Spleen (tissue), 11 donors: ENCODE results near the gene PIH1D1. TPM values are rescaled to one million over a fixed set of nuclear protein-coding genes. Genes with fewer than 3 reads are reported as not detected.

Source experiments
- DNase-seq: peaks from one replicate; pipeline ENCODE4 v3.0.0-alpha.2; 2020
- H3K27ac ChIP-seq, 8 donors: fragments of 200-600 bp; sonication (generic) in 7 of 8; 1 replicate in 4 of 8; 2 replicates in 4 of 8; pipeline versions ENCODE4 v1.5.0 to v1.8.0; 2016 to 2021; ENCODE audit warnings: inconsistent platforms in 4 of 8, mild to moderate bottlenecking in 4 of 8, moderate library complexity in 1 of 8
- H3K27me3 ChIP-seq, 7 donors: fragments of 200-600 bp; sonication (generic) in 6 of 7; replicated peaks in 1 of 7; 1 replicate in 4 of 7; 2 replicates in 3 of 7; pipeline versions ENCODE4 v1.5.0 to v1.8.0; 2016 to 2021; ENCODE audit warnings: inconsistent platforms in 3 of 7, mild to moderate bottlenecking in 1 of 7
- H3K36me3 ChIP-seq, 6 donors: fragments of 200-600 bp; sonication (generic) in 5 of 6; 1 replicate in 4 of 6; 2 replicates in 2 of 6; pipeline versions ENCODE4 v1.5.0 to v1.8.0; 2016 to 2021; ENCODE audit warnings: inconsistent platforms in 2 of 6
- H3K4me1 ChIP-seq, 6 donors: fragments of 200-600 bp; sonication (generic) in 5 of 6; 1 replicate in 3 of 6; 2 replicates in 3 of 6; pipeline versions ENCODE4 v1.5.0 to v1.8.0; 2016 to 2021; ENCODE audit warnings: inconsistent platforms in 3 of 6
- H3K4me3 ChIP-seq, 8 donors: fragments of 200-600 bp; sonication (generic) in 7 of 8; 1 replicate in 4 of 8; 2 replicates in 4 of 8; pipeline versions ENCODE4 v1.5.0 to v1.8.0; 2016 to 2021; ENCODE audit warnings: inconsistent platforms in 4 of 8, mild to moderate bottlenecking in 4 of 8, moderate library complexity in 2 of 8
- H3K9me3 ChIP-seq, 8 donors: fragments of 200-600 bp; sonication (generic) in 7 of 8; 1 replicate in 4 of 8; 2 replicates in 4 of 8; pipeline versions ENCODE4 v1.5.0 to v1.8.0; 2016 to 2021; ENCODE audit warnings: inconsistent platforms in 4 of 8
- POLR2A ChIP-seq, 3 donors: fragments of 450-650 bp; IDR thresholded peaks; one replicate each; pipeline ENCODE4 v1.5.1; 2017; ENCODE audit warnings: antibody characterized with exemption in 3 of 3, mild to moderate bottlenecking in 1 of 3
- POLR2AphosphoS5 ChIP-seq, 3 donors: sonication (generic); formaldehyde crosslinking; IDR thresholded peaks; one replicate each; pipeline ENCODE4 v1.5.1; 2017; ENCODE audit warnings: antibody characterized with exemption in 3 of 3
- WGBS, 5 donors: extraction: QIAGEN DNeasy Blood & Tissue Kit in 3 of 5; methylation state at CpG; one replicate each; pipeline versions ENCODE4 v1.1.5 to v1.1.7; 2013 to 2018; 5-methylcytosine and 5-hydroxymethylcytosine counted together
- intact Hi-C: fragments of 100-400 bp; cut with DNase I; formaldehyde crosslinking; loops from one replicate; pipeline ENCODE4 v1.15.0; 2023; ENCODE audit warnings: low total_unique reads
- polyA plus RNA-seq, 3 donors: library from polyadenylated mRNA; stranded (reverse); fragments of 200-250 nt; gene quantifications; one replicate each; pipeline ENCODE4 v1.2.1, GENCODE V29; 2013
- total RNA-seq, 7 donors: library from RNA; depleted of rRNA in 3 of 7; stranded (reverse); fragments of >200 nt in 3 of 7; fragmentation: NEBNext Ultra II Directional in 4 of 7; extraction: Animal tissue kit (Norgen Biotek cat#: 25700) in 4 of 7; gene quantifications; one replicate each; pipeline versions ENCODE4 v1.1.0 to v1.2.1, GENCODE V29; 2016 to 2021
- TF ChIP-seq, protein P1 (sequence below), 11 experiments: fragments of 200-600 bp in 7 of 11; fragments of 450-650 bp in 4 of 11; sonication (generic) in 4 of 11; IDR thresholded peaks in 8 of 11; conservative IDR thresholded peaks in 3 of 11; 1 replicate in 7 of 11; 2 replicates in 4 of 11; pipeline versions ENCODE4 v1.4.0 to v1.8.0; 2016 to 2021; ENCODE audit warnings: antibody characterized with exemption in 11 of 11, inconsistent platforms in 4 of 11, mild to moderate bottlenecking in 1 of 11
- donor health status: healthy with polysubstance abuse.
- donor health status: DM: no; HTN: no; CAD: no; lungs with moderate emphysema.
- donor health status: DM: no; HTN: no; CAD: no.
- donor health status: Bipolar disorder and iron deficiency.
- donor health status: healthy.
- donor health status: DM: no; HTN: no; CAD: no.
- donor health status: DM: yes; HTN: yes; CAD: no.

The PIH1D1 gene
- total and polyA plus RNA-seq, 10 donors: 76.0 to 140 (median 86.3) TPM

DNA sequence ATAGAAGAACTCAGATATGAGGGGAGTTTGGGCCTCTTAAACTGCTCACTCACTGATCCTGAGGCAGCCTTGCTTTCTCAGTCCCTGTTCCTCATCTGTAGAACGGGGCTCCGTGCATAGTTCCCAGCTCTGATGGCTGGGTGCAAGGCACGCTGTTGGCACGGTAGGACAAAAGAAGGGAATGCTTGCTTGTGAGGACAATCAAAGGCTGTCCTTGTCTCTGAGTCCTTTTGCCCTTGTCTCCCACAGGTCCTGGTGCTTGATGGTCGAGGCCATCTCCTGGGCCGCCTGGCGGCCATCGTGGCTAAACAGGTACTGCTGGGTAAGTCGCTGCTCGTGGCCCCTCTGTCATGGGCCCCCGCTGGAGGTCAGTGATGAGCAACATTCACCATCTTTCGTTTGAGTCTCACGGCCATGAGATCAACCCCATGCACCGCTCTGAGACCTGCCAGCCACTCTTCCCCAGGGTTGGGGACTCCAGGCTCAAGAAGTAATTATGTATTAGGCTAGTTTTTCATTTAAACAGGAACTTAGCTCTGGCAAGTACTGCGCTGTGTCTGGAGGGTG is 38.1 kb upstream of the PIH1D1 start:
- Histone ChIP-seq H3K27me3 (no peaks in the 10 kb centered on the region), H3K36me3 (peaks cover 2 to 67% (median 42%) of the 10 kb centered on the region in 6 donors), H3K9me3 (no peaks in the 10 kb centered on the region), H3K4me3 (peak overlapping the region in 7 of 8 donors; percentile 76 to 99 (median 93)), H3K4me1 (peaks cover 21 to 67% (median 50%) of the 10 kb centered on the region in 6 donors), H3K27ac (peak overlapping the region in 7 of 8 donors; percentile 25 to 96 (median 92))
- no peak for DNase-seq
- intact Hi-C loops: no loop called here
- TF ChIP-seq, protein P1, sequence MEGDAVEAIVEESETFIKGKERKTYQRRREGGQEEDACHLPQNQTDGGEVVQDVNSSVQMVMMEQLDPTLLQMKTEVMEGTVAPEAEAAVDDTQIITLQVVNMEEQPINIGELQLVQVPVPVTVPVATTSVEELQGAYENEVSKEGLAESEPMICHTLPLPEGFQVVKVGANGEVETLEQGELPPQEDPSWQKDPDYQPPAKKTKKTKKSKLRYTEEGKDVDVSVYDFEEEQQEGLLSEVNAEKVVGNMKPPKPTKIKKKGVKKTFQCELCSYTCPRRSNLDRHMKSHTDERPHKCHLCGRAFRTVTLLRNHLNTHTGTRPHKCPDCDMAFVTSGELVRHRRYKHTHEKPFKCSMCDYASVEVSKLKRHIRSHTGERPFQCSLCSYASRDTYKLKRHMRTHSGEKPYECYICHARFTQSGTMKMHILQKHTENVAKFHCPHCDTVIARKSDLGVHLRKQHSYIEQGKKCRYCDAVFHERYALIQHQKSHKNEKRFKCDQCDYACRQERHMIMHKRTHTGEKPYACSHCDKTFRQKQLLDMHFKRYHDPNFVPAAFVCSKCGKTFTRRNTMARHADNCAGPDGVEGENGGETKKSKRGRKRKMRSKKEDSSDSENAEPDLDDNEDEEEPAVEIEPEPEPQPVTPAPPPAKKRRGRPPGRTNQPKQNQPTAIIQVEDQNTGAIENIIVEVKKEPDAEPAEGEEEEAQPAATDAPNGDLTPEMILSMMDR (IDR thresholded peaks at IDR 0.05 in 8 of 11, conservative IDR thresholded peaks at IDR 0.05 in 3 of 11): peak in 5 of 11 experiments; percentile 5 to 32 (median 17)
- TF ChIP-seq POLR2AphosphoS5 (IDR thresholded peaks at IDR 0.05) (peak; percentile 25 to 63 (median 49)), POLR2A (IDR thresholded peaks at IDR 0.05) (no peak)
- 51 to 67% (median 63%) methylated on average over 15 of the region's 15 CpGs for WGBS, 5 donors

DNA sequence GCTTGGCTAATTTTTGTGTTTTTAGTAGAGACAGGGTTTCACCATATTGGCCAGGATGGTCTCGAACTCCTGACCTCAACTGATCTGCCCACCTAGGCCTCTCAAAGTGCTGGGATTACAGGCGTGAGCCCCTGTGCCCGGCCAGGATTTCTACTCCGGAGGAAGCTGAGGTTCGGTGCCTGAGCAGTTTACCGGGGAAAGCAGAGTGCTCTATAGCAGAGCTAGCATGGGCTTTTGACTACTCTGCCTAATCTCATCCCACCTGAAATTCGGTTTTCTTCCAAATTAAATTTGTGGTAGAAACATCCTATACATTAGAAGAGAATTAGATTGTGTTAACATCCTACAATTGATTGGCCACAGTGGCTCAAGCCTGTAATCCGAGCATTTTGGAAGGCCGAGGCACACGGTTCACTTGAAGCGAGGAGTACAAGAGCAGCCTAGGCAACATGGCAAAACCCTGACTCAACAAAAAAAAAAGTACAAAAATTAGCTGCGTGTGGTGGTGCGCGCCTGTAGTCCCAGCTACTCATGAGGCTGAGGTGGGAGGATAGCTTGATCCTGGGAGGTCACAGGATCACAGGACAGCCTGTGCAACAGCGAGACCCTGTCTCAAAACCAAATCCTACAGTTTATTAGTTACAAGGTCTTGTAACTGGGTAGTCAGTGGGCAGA is 37.4 kb upstream of the PIH1D1 start:
- intact Hi-C loops: no loop called here
- H3K27ac ChIP-seq: peak overlapping the region in 7 of 8 donors; percentile 25 to 96 (median 92)

GRCh38 chr19:49488046-49488862 is 36.6 kb upstream of the PIH1D1 start:
- intact Hi-C loops: no loop called here
- H3K36me3 ChIP-seq: peaks cover 2 to 78% (median 42%) of the 10 kb centered on the region in 6 donors
- TF ChIP-seq, protein P1 (IDR thresholded peaks at IDR 0.05 in 8 of 11, conservative IDR thresholded peaks at IDR 0.05 in 3 of 11): no peak
- TF ChIP-seq POLR2A (IDR thresholded peaks at IDR 0.05) (no peak), POLR2AphosphoS5 (IDR thresholded peaks at IDR 0.05) (no peak)
- peak overlapping the region; percentile 89 to 98 (median 93) for H3K27ac ChIP-seq
- peaks cover 21 to 57% (median 47%) of the 10 kb centered on the region in 6 donors for H3K4me1 ChIP-seq
- WGBS, 5 donors: 1 to 2% (median 1%) methylated on average over 26 of the region's 26 CpGs
- DNase-seq: no peak
- H3K27me3 ChIP-seq: no peaks in the 10 kb centered on the region
- H3K4me3 ChIP-seq: peak overlapping the region; percentile 76 to 99 (median 93)
- no peaks in the 10 kb centered on the region for H3K9me3 ChIP-seq

More for the DNA sequence above, 37.4 kb upstream of the PIH1D1 start:
- H3K4me1 ChIP-seq: peaks cover 21 to 60% (median 49%) of the 10 kb centered on the region in 6 donors
- no peaks in the 10 kb centered on the region for H3K27me3 ChIP-seq
- H3K4me3 ChIP-seq: peak overlapping the region; percentile 76 to 99 (median 93)
- no peaks in the 10 kb centered on the region for H3K9me3 ChIP-seq
- peaks cover 2 to 73% (median 42%) of the 10 kb centered on the region in 6 donors for H3K36me3 ChIP-seq
- TF ChIP-seq POLR2AphosphoS5 (IDR thresholded peaks at IDR 0.05): no peak
- no peak for DNase-seq
- 14 to 30% (median 20%) methylated on average over 15 of the region's 15 CpGs for WGBS, 5 donors

DNA sequence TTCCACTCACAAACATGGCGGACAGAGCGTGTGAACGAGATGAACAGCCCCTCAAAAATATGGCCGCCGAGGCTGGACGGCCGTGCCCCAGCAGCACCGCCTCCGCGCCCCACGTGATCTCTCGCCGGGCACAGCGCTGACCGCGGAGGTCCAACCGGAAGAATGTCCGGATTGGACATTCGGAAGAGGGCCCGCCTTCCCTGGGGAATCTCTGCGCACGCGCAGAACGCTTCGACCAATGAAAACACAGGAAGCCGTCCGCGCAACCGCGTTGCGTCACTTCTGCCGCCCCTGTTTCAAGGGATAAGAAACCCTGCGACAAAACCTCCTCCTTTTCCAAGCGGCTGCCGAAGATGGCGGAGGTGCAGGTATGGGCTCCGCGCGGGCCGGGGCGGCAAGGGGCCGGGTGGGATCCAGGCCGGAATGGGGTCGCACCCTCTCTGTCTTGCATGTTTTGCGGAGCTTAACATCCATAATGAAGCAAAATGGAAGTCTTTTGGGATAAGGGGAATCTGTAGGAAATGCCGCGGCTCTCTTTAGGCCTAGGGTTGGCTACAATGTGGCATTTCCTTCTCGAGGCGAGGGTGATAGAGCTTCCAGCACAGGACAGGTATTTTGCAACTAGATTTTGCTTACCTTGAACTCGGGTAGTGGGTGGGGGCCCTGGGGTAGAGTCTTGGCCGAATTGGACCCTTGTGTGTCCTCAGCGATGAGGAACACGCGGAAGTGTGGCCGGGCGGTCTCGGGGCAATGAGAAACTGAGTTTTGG is 35.8 kb upstream of the PIH1D1 start, which contains the start of gene RPL13A:
Gene RPL13A, plus strand, starts transcription at position 332 of the 769 bp plus-strand sequence. Its CDS starts 22 bp downstream, at position 354.
- Histone ChIP-seq H3K27ac (peak within 1 kb of the TSS; percentile 89 to 98 (median 93)), H3K4me3 (peak within 1 kb of the TSS; percentile 76 to 99 (median 93)), H3K4me1 (peaks cover 21 to 56% (median 45%) of the 10 kb centered on the region in 6 donors), H3K9me3 (no peaks in the 10 kb centered on the region), H3K27me3 (no peaks in the 10 kb centered on the region), H3K36me3 (peaks cover 2 to 78% (median 41%) of the 10 kb centered on the region in 6 donors)
- WGBS, 5 donors: 0 to 1% (median 1%) methylated on average over 40 to 57 of the region's 57 CpGs
- TF ChIP-seq, protein P1 (IDR thresholded peaks at IDR 0.05 in 8 of 11, conservative IDR thresholded peaks at IDR 0.05 in 3 of 11): peak in 4 of 11 experiments; percentile 12 to 40 (median 32)
- TF ChIP-seq POLR2A (IDR thresholded peaks at IDR 0.05) (peak; percentile 97 to 99 (median 98)), POLR2AphosphoS5 (IDR thresholded peaks at IDR 0.05) (peak; percentile 100)
- intact Hi-C loops: no loop called here
- DNase-seq: peak; percentile 100
